Neural progenitor cell (in vitro differentiated cells): ENCODE data around the gene NGFR. TPM values are rescaled to one million over a fixed set of nuclear protein-coding genes. Genes with fewer than 3 reads are reported as not detected.

ENCODE experiments used
- DNase-seq: peaks from one replicate; pipeline ENCODE4 v3.0.0-alpha.2; 2016; ENCODE audit warnings: low spot score
- H2AFZ ChIP-seq: fragments of 200-600 bp; sonication (generic); replicated peaks from 2 replicates; pipeline ENCODE4 v1.6.1; 2016; ENCODE audit warnings: antibody characterized with exemption
- H3F3A ChIP-seq: fragments of 200-600 bp; sonication (generic); 2 replicates; pipeline ENCODE4 v1.6.1; 2016; ENCODE audit warnings: antibody characterized with exemption, low read depth
- H3K27ac ChIP-seq: fragments of 200-600 bp; sonication (generic); 2 replicates; pipeline ENCODE4 v1.5.1; 2016; ENCODE audit warnings: mild to moderate bottlenecking
- H3K27me3 ChIP-seq: fragments of 200-600 bp; sonication (generic); 2 replicates; pipeline ENCODE4 v1.6.1; 2016; ENCODE audit warnings: mild to moderate bottlenecking, moderate library complexity
- H3K36me3 ChIP-seq: fragments of 200-600 bp; sonication (generic); 2 replicates; pipeline ENCODE4 v1.5.1; 2016
- H3K4me1 ChIP-seq: fragments of 200-600 bp; sonication (generic); 2 replicates; pipeline ENCODE4 v1.6.1; 2016; ENCODE audit warnings: mixed run types
- H3K4me2 ChIP-seq: fragments of 200-600 bp; sonication (generic); 2 replicates; pipeline ENCODE4 v1.6.1; 2016
- H3K4me3 ChIP-seq: fragments of 200-600 bp; sonication (generic); 2 replicates; pipeline ENCODE4 v1.5.1; 2016
- H3K79me2 ChIP-seq: fragments of 200-600 bp; sonication (generic); 2 replicates; pipeline ENCODE4 v1.6.1; 2016; ENCODE audit warnings: low read depth
- H3K9ac ChIP-seq: fragments of 200-600 bp; sonication (generic); 2 replicates; pipeline ENCODE4 v1.6.1; 2016
- H3K9me3 ChIP-seq: fragments of 200-600 bp; sonication (generic); 2 replicates; pipeline ENCODE4 v1.5.1; 2016; ENCODE audit warnings: low read depth
- H4K20me1 ChIP-seq: fragments of 200-600 bp; sonication (generic); 2 replicates; pipeline ENCODE4 v1.6.1; 2016; ENCODE audit warnings: low read depth
- H3K27ac Mint-ChIP-seq: 3 replicates; pipeline ENCODE4 v1.8.0; 2021; ENCODE audit warnings: mixed read lengths
- H3K27me3 Mint-ChIP-seq: 2 replicates; pipeline ENCODE4 v1.8.0; 2022; ENCODE audit warnings: low read depth, mild to moderate bottlenecking, inconsistent platforms, moderate library complexity, mixed read lengths; ENCODE audit not compliant: insufficient read depth
- H3K36me3 Mint-ChIP-seq: 3 replicates; pipeline ENCODE4 v1.8.0; 2021; ENCODE audit warnings: mixed read lengths
- H3K4me1 Mint-ChIP-seq: 3 replicates; pipeline ENCODE4 v1.8.0; 2021; ENCODE audit warnings: mixed read lengths
- H3K4me3 Mint-ChIP-seq: 3 replicates; pipeline ENCODE4 v1.8.0; 2021; ENCODE audit warnings: mild to moderate bottlenecking, moderate library complexity, mixed read lengths
- H3K9me3 Mint-ChIP-seq: 3 replicates; pipeline ENCODE4 v1.8.0; 2020; ENCODE audit warnings: mixed read lengths
- CTCF ChIP-seq: fragments of 200-600 bp; sonication (generic); IDR thresholded peaks from 2 replicates; pipeline ENCODE4 v1.5.1; 2017; ENCODE audit warnings: antibody characterized with exemption, mild to moderate bottlenecking
- EZH2 ChIP-seq: fragments of 200-600 bp; sonication (generic); IDR thresholded peaks from 2 replicates; pipeline ENCODE4 v1.6.1; 2017; ENCODE audit warnings: antibody characterized with exemption, mild to moderate bottlenecking, moderate library complexity
- EZH2phosphoT487 ChIP-seq: fragments of 200-600 bp; sonication (generic); IDR thresholded peaks from 2 replicates; pipeline ENCODE4 v1.6.1; 2017; ENCODE audit warnings: antibody characterized with exemption
- total RNA-seq: library from RNA; depleted of rRNA; stranded (reverse); fragments of >200 nt; gene quantifications from 2 replicates; pipeline ENCODE4 v1.2.3, GENCODE V29; 2015; ENCODE audit warnings: low replicate concordance

The NGFR gene
- 6.6 and 18.4 TPM in 2 replicates for total RNA-seq

- Histone ChIP-seq H3K27me3 (peaks cover 77% of the 10 kb centered on the region), H3K4me2 (peak within 1 kb of the TSS; percentile 99), H3K36me3 (no peaks in the 10 kb centered on the region), H3F3A (peaks cover 45% of the 10 kb centered on the region), H2AFZ (peak within 1 kb of the TSS; percentile 96), H3K4me3 (peak within 1 kb of the TSS; percentile 88), H3K27ac (no peak within 1 kb of the TSS), H3K9ac (peak within 1 kb of the TSS; percentile 48), H4K20me1 (peaks cover 25% of the 10 kb centered on the region), H3K79me2 (no peaks in the 10 kb centered on the region), H3K4me1 (peaks cover 24% of the 10 kb centered on the region), H3K9me3 (no peaks in the 10 kb centered on the region)
- peak; percentile 90 for DNase-seq
- Mint-ChIP-seq H3K27ac (no peak within 1 kb of the TSS), H3K4me3 (peak within 1 kb of the TSS; percentile 84), H3K36me3 (no peaks in the 10 kb centered on the region), H3K27me3 (peaks cover 62% of the 10 kb centered on the region), H3K9me3 (peaks cover 2% of the 10 kb centered on the region), H3K4me1 (peaks cover 22% of the 10 kb centered on the region)
- peak; percentile 31 for TF ChIP-seq CTCF
- no peak for TF ChIP-seq EZH2phosphoT487
- no peak for TF ChIP-seq EZH2
Observed at GRCh38 chr17:49494986-49495841, at the start of gene NGFR. Gene NGFR, plus strand, starts transcription at chr17:49495293. Its CDS starts 125 bp downstream, at chr17:49495418.

- Histone ChIP-seq H3K4me1 (peaks cover 5% of the 10 kb centered on the region), H3K4me3 (no peak overlapping the region), H3K27me3 (no peaks in the 10 kb centered on the region), H3K4me2 (no peak overlapping the region), H3F3A (no peaks in the 10 kb centered on the region), H4K20me1 (no peaks in the 10 kb centered on the region), H3K27ac (no peak overlapping the region), H3K79me2 (no peaks in the 10 kb centered on the region), H3K9me3 (no peaks in the 10 kb centered on the region), H2AFZ (no peak overlapping the region), H3K9ac (no peak overlapping the region), H3K36me3 (no peaks in the 10 kb centered on the region)
- Mint-ChIP-seq H3K4me3 (no peak overlapping the region), H3K4me1 (peaks cover 6% of the 10 kb centered on the region), H3K27me3 (peaks cover 20% of the 10 kb centered on the region), H3K27ac (no peak overlapping the region), H3K9me3 (no peaks in the 10 kb centered on the region), H3K36me3 (no peaks in the 10 kb centered on the region)
- no peak for TF ChIP-seq EZH2
- no peak for TF ChIP-seq CTCF
- TF ChIP-seq EZH2phosphoT487, result no peak
- DNase-seq, result no peak
Observed at GRCh38 chr17:49445591-49445990, 49.5 kb upstream of the NGFR start.

GRCh38 chr17:49447628-49448302 is 47.3 kb upstream of the NGFR start:
- Mint-ChIP-seq H3K27me3 (peaks cover 10% of the 10 kb centered on the region), H3K4me1 (no peaks in the 10 kb centered on the region)

More at GRCh38 chr17:49447628-49448302, 47.3 kb upstream of the NGFR start:
- Histone ChIP-seq H3K4me3 (no peak overlapping the region), H3F3A (no peaks in the 10 kb centered on the region), H2AFZ (no peak overlapping the region), H3K27me3 (no peaks in the 10 kb centered on the region), H3K36me3 (no peaks in the 10 kb centered on the region), H3K79me2 (no peaks in the 10 kb centered on the region), H3K4me1 (no peaks in the 10 kb centered on the region), H3K27ac (no peak overlapping the region), H4K20me1 (no peaks in the 10 kb centered on the region), H3K9me3 (no peaks in the 10 kb centered on the region), H3K4me2 (no peak overlapping the region), H3K9ac (no peak overlapping the region)
- Mint-ChIP-seq H3K36me3 (no peaks in the 10 kb centered on the region), H3K4me3 (no peak overlapping the region), H3K9me3 (no peaks in the 10 kb centered on the region), H3K27ac (no peak overlapping the region)
- TF ChIP-seq CTCF, result no peak
- no peak for TF ChIP-seq EZH2
- TF ChIP-seq EZH2phosphoT487, result no peak
- DNase-seq, result no peak
